Right ventricle myocardium superior (tissue), 1 donor: ENCODE results near the gene EEF1AKMT4. TPM values are rescaled to one million over a fixed set of nuclear protein-coding genes. Genes with fewer than 3 reads are reported as not detected.

Source experiments
- ATAC-seq: fragments of 200-7000 bp; cut with Tn5 transposase; one replicate; pipeline ENCODE4 v1.9.1; 2020; ENCODE audit warnings: mild to moderate bottlenecking; ENCODE audit not compliant: poor library complexity
- DNase-seq: peaks from one replicate; pipeline ENCODE4 v3.0.0-alpha.2; 2020
- intact Hi-C: fragments of 100-400 bp; cut with DNase I; formaldehyde crosslinking; loops from one replicate; pipeline ENCODE4 v1.11.2; 2022
- microRNA-seq: library from miRNA; unstranded; fragments of <30 nt; microRNA quantifications from one replicate; pipeline ENCODE4 v1.2.0, GENCODE V29; 2020
- total RNA-seq: library from RNA; stranded (reverse); fragmentation: NEBNext Ultra II Directional; extraction: Animal tissue kit (Norgen Biotek cat#: 25700); gene quantifications from one replicate; pipeline ENCODE4 v1.2.1, GENCODE V29; 2021
- donor health status: DM: no; HTN: yes; CAD: no; lungs with severe emphysema.

EEF1AKMT4 gene
- total RNA-seq, 1 donor from 2014 or later: 1.6 TPM

DNA sequence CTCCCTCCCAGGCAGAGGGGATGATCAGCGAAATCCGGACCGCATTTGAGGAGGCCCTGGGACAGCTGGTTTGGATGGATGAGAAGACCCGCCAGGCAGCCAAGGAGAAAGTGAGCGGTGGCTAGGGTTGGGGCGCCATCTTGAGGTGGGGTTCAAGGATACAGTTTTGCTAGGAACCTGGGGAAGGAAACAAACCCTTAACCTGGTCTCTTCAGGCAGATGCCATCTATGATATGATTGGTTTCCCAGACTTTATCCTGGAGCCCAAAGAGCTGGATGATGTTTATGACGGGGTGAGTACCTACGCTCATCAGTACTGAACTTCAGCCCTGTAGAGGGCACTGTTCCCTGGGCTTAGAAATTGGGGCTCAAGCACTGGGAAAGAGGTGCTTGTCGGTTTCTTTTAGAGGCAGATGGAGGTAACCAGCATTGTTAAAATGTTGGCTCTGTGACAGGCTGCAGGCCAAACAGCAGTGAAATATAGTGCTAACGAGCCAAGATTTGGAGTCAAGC lies 40.0 kb downstream of the EEF1AKMT4 start:
- ATAC-seq: peak; percentile 55
- DNase-seq: no peak
- intact Hi-C loops: loop anchor here (10.0 kb wide), 1 partner anchor 395 kb away; no protein-coding TSS in a partner anchor

DNA sequence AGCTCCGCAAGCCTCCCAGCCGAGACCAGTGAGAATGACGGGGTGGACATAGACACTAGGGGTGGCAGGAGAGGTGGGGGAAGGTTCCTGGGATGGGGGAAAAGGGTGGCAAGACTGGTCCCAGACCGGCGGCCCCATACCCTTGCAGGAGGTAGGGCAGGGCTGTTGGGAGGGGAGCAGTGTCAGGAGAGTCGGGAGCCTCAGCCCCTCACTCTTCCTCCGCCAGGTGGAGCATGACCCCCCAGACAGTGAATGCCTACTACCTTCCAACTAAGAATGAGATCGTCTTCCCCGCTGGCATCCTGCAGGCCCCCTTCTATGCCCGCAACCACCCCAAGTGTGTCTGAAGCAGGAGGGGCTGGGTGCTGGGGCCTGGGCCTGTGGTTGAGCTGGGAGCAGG lies 40.9 kb downstream of the EEF1AKMT4 start:
- ATAC-seq (no peak), DNase-seq (no peak)
- intact Hi-C loops: no loop called here

DNA sequence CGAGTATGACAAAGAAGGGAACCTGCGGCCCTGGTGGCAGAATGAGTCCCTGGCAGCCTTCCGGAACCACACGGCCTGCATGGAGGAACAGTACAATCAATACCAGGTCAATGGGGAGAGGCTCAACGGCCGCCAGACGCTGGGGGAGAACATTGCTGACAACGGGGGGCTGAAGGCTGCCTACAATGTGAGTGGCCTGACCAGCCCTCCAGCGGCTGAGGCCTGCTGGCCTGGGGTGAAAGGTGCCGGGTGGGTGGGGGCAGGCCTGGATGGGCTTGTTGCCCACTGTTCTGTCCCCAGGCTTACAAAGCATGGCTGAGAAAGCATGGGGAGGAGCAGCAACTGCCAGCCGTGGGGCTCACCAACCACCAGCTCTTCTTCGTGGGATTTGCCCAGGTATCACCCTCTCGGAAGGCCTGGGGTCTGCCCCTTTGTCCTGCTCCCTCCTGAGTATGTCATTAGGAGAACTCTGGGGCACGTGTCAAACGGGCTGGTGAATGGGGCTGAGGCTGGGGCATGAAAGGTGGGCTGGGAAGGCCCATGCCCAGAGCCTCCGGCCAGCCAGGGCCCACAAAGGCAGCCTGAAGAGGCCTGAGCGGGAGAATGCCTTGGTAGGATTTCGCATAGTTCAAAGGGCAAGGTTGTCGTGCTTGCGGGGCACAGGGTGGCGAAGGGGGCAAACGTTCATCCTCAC lies 41.7 kb downstream of the EEF1AKMT4 start:
- DNase-seq: no peak
- no peak for ATAC-seq
- intact Hi-C loops: no loop called here

DNA sequence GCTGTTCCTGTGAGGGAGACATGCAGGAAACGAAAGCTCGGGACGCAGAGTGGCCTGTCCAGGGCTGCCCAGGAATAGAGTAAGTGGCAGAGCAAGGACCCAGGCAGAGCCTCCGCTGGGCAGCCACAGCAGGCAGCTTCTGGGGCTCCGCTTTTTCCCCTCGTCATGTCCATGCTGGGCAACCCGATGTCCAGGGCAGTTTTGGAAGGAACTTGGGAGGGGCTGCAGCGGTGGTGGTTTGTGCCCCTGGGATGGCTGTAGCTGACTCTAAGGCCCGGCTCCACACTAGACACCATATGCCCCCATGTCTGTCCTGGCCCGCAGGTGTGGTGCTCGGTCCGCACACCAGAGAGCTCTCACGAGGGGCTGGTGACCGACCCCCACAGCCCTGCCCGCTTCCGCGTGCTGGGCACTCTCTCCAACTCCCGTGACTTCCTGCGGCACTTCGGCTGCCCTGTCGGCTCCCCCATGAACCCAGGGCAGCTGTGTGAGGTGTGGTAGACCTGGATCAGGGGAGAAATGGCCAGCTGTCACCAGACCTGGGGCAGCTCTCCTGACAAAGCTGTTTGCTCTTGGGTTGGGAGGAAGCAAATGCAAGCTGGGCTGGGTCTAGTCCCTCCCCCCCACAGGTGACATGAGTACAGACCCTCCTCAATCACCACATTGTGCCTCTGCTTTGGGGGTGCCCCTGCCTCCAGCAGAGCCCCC lies 42.4 kb downstream of the EEF1AKMT4 start:
- intact Hi-C loops: no loop called here
- no peak for DNase-seq
- no peak for ATAC-seq

DNA sequence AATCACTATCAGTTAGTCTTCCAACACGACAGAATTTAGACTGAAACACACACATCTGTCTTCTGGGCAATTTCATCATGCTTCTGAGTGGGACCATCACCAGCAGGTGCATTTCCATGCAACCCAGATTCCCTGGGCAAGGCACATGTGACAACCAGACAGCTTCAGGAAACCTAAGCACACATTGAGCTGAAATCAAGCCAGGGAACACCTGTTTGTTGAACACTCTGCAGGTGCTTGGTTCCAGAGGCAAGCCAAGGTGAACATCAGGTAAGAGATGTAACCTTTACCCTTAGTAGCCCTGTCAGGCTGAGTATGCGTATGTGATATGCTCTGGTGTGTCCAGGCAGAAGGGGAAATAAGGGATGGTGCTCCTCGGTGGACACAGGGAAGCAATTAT lies 46.3 kb downstream of the EEF1AKMT4 start:
- intact Hi-C loops: no loop called here
- ATAC-seq (no peak), DNase-seq (no peak)

DNA sequence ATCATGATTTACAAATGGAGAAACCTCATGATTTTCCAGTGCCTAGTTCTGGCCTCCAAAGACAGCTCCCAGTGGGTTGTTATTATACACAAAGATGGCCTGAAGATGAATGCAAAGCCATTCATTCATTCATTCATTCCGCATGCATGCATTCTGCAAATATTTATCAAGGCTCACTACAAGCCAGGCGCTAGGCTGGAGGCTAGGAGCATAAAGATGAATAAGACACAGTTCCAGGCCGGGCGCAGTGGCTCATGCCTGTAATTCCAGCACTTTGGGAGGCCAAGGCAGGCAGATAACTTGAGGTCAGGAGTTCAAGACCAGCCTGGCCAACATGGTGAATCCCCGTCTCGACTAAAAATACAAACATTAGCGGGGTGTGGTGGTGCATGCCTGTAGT lies 47.1 kb downstream of the EEF1AKMT4 start:
- intact Hi-C loops: no loop called here
- no peak for ATAC-seq
- DNase-seq: no peak

DNA sequence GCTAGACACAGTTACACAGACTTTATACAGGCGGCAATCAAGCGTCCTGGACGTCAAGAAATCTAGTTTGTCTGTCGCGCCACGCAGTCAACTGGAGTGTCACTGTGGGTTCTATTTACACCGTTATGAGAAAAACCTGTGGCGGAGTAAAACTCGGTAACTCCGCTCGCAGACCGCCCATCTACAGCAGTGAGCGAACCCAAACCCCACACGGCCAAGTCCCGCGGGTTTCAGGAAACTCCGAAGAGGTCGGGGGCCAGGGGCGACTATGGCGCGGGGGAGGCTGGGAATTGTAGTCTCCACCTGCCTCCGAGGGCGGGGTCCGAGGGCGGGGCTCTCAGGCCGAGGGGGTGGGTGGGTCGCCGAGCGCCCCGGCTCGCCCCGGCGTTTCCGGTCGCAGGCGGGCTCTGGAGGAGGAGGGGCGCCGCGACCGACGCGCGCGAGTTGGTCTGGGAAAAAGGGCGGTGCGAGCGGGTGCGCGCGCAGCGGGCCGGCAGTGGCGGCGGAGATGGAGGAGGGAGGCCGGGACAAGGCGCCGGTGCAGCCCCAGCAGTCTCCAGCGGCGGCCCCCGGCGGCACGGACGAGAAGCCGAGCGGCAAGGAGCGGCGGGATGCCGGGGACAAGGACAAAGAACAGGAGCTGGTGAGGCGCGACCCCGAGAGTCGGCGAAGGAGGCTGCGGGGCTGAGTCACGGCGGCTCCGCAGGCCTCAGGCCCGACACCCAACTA lies 49.5 kb downstream of the EEF1AKMT4 start, which contains the start of gene PSMD2:
TSS of gene PSMD2 (plus strand) at position 483 of the 729 bp plus-strand sequence. CDS start at position 509, 26 bp downstream.
- ATAC-seq: peak; percentile 99
- intact Hi-C loops: no loop called here

DNA sequence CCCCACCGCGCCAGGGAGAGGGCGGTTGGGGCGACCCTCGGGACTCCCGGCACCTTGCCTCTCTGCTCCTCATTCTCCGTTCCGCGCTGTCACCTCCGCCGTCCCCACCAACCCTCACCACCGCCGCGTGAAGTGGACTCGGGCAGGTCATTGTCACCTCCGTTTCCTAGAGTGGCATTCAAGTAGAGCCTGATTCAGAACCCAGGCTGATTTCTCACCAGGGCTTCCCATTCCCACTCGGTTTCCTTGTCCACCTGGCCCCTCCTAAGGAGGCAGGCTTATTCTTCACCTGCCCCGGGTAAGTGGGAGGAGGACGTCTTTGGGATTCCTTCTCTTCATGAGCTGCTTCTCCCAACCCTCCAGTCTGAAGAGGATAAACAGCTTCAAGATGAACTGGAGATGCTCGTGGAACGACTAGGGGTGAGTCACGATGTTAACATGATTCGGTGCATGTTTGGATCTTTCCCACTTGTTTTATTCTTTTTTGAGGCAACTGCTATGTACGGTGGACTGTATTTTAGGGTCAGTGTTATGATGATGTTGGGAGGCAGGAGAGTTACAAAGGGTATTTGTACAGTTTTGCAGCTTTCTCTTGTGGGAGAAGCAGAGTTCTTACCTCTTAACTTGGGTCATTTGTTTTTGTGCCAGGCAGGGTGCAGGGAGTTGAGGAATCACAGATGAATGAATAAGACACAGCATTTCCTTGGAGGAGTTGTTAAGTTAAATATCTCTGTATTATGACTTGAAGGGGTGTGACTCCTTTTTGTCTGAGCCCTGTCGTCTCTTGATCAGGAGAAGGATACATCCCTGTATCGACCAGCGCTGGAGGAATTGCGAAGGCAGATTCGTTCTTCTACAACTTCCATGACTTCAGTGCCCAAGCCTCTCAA lies 50.3 kb downstream of the EEF1AKMT4 start:
- no peak for DNase-seq
- intact Hi-C loops: no loop called here
- ATAC-seq: no peak

More for the DNA sequence above, 49.5 kb downstream of the EEF1AKMT4 start, which contains the start of gene PSMD2:
- DNase-seq: peak; percentile 98

DNA sequence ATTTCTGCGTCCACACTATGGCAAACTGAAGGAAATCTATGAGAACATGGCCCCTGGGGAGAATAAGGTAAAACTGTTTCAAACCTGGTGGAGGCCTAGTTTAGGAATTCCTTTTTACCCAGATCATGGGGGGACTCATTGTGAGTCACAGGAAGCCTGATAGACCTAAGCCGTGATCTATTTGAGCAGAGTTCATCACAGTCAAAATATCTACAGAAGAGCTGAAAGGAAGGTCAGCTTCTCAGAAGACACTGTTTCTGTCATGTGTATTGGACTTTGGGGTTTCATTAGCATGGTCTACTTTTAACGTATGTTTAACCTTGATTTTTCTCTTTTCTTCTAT lies 50.9 kb downstream of the EEF1AKMT4 start:
- DNase-seq (no peak), ATAC-seq (no peak)
- intact Hi-C loops: no loop called here

DNA sequence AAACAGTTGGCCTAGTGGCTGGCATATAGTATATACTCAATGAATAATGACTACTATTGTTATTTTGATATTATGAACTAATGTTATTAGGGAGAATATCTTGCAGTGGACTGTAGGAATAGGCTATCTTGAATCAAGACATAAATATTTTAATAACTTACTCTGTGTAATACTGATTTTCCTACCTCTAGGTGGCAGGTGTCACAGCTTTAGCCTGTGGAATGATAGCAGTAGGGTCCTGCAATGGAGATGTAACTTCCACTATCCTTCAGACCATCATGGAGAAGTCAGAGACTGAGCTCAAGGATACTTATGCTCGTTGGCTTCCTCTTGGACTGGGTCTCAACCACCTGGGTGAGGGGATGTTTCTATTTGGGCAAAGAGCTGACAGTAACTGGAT lies 56.1 kb downstream of the EEF1AKMT4 start:
- intact Hi-C loops: no loop called here
- no peak for DNase-seq
- ATAC-seq: peak; percentile 23

DNA sequence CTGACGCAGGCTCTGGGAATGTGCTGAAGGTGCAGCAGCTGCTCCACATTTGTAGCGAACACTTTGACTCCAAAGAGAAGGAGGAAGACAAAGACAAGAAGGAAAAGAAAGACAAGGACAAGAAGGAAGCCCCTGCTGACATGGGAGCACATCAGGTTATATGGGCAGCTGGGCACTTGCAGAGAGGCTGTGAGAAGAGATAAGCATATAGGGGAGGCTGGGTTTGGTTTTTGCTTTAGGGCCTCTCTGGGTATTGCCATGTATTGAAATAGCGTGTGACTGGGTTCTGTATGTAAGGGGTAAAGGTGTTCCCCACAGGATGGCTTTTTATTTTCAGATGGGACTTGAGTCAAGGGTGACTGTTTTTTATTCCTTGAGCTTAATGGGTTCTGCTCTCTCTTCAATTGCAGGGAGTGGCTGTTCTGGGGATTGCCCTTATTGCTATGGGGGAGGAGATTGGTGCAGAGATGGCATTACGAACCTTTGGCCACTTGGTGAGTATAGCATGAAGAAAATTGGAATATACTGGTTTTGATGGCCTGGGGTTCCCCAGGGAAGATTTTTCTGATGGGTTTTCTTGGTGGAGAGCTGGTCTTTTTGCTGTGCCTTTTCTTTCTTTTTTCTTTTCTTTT lies 57.0 kb downstream of the EEF1AKMT4 start:
- ATAC-seq (no peak), DNase-seq (no peak)
- intact Hi-C loops: no loop called here

DNA sequence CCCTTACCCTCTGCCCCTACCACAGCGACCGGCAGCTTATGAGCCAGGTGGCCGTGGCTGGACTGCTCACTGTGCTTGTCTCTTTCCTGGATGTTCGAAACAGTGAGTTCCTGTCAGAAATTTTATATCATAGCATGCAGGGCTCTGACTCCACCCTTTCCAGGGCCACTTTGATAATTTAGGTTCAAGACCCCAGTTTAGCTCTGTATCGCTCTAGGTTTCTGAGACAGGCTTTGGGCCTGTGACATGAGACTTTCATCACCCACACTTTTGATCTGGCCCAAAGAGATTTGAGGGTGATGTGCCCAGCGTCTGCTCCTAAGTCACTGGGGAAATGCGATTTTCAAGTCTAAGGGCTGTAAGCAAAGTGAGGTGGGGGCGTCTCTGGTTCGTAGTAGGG lies 58.4 kb downstream of the EEF1AKMT4 start:
- DNase-seq (no peak), ATAC-seq (no peak)
- intact Hi-C loops: no loop called here

Small RNA genes lying within 50 kb of the gene (microRNA-seq; reads per million reads assigned to microRNA genes)
- gene MIR1224: not detected

Other genes with a start within 250 kb of the EEF1AKMT4 start
- gene ABCC5, start 231.8 kb upstream of the EEF1AKMT4 start, total RNA-seq: 44.5 TPM
- gene HTR3D, start 217.9 kb upstream of the EEF1AKMT4 start, total RNA-seq: not detected
- not detected for gene HTR3C, start 196.6 kb upstream of the EEF1AKMT4 start, total RNA-seq
- not detected for gene HTR3E, start 152.6 kb upstream of the EEF1AKMT4 start, total RNA-seq
- gene EIF2B5, start 114.3 kb upstream of the EEF1AKMT4 start, total RNA-seq: 31.4 TPM
- gene DVL3, start 94.3 kb upstream of the EEF1AKMT4 start, total RNA-seq: 60.6 TPM
- 253 TPM for gene AP2M1, start 74.8 kb upstream of the EEF1AKMT4 start, total RNA-seq
- gene ABCF3, start 63.5 kb upstream of the EEF1AKMT4 start, total RNA-seq: 69.3 TPM
- gene VWA5B2, start 20.1 kb upstream of the EEF1AKMT4 start, total RNA-seq: not detected
- gene ALG3, start 710 bp upstream of the EEF1AKMT4 start, total RNA-seq: 14.9 TPM
- not detected for gene CAMK2N2, start 11.9 kb downstream of the EEF1AKMT4 start, total RNA-seq
- gene ECE2, start 26.4 kb downstream of the EEF1AKMT4 start, total RNA-seq: not detected
- 237 TPM for gene PSMD2, start 49.6 kb downstream of the EEF1AKMT4 start, total RNA-seq
- 254 TPM for gene EIF4G1, start 64.9 kb downstream of the EEF1AKMT4 start, total RNA-seq
- 36.3 TPM for gene FAM131A, start 87.9 kb downstream of the EEF1AKMT4 start, total RNA-seq
- gene CLCN2, start 111.9 kb downstream of the EEF1AKMT4 start, total RNA-seq: 1.9 TPM
- gene POLR2H, start 112.0 kb downstream of the EEF1AKMT4 start, total RNA-seq: 19.9 TPM
- 0.11 TPM for gene THPO, start 128.5 kb downstream of the EEF1AKMT4 start, total RNA-seq
- gene CHRD, start 130.4 kb downstream of the EEF1AKMT4 start, total RNA-seq: 7.8 TPM